GM04503 (cell line): ENCODE measurements around the gene PRG3.

Experiments
- DNase-seq: peaks from one replicate; pipeline ENCODE4 v3.0.0-alpha.2; 2012; ENCODE audit warnings: low read depth

PRG3 gene

DNA sequence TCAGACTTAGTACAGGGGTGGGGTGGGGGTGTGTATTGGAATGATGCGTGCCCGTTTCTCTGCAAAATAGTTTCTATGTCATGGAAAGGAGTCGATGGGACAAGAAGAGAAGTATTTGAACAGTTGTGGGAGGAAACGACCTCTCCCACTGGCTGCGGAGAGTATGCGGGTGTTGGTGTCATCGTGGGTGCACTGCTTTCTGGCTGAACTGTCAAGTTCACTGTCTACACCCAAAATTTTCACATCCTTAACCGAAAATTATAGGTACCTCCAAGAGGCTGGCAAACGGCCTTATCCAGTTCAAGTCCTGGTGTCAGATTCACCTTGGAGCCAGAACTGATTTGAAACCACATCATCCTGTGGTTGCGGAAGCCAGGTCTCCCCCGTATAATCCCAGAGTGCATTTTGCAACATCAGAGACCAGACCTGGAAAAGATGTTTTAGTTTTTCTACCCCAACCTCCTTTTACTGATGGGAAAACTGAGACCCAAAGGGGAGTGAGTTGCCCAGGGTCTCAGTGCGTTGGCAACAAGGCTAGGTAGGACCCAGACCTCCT, 44.8 kb downstream of the PRG3 start:
- no peak for DNase-seq

DNA sequence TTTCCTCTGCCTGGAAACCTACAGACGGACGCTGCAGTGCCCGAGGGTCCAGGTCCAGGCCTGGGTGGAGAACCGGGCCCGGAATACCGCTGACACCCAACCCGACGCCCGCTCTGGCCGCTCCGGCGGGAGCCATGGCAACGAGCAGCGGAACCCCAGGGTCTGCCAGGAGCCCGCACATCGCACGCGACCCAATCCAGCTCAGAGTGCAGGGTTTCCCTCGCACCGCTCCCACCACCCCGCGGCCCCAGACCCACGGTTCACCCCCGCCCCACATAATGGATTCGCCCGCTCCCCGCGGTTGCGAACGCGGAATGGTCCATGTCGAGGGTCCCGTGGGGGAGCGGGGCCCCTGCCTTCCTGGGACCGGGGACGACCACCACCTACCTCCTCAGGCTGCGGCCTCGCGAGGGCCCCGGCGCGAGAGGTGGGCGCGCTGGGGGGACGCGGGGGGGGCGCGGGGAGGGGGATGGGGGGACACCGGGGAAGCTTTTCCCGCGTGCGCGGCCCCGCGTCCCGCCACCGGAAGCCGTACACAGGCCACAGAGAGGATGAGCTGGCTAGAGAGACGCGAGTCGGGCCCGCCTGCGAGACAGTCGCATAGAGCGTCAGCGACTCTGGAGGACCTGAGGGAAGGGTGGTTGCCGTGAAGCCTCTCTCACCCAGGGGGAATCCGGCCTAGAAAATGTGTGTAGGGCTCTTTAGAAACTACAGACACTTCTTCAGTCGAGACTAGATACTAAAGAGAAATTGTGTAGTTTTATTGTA, 45.4 kb downstream of the PRG3 start, which contains the start of gene SSRP1:
SSRP1 (minus strand) TSS at position 550 of the 768 bp plus-strand sequence. CDS start 771 bp downstream, outside the sequence.
- no peak for DNase-seq

DNA sequence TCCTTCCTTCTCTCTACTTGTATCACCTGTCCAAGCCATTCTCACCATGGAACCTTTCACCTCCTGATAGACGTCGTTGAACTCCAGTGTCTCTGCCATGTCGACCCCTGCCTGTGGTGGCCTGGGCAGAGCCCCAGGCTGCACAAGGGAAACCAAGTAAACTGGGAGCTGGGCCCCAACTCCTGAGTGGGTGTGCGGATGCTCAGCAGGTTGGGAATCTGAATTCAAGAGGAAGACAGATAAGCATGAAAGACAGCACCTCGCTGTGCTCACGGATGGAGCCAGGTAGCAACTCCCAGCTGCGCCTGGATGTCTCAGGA, 46.0 kb downstream of the PRG3 start:
- no peak for DNase-seq

DNA sequence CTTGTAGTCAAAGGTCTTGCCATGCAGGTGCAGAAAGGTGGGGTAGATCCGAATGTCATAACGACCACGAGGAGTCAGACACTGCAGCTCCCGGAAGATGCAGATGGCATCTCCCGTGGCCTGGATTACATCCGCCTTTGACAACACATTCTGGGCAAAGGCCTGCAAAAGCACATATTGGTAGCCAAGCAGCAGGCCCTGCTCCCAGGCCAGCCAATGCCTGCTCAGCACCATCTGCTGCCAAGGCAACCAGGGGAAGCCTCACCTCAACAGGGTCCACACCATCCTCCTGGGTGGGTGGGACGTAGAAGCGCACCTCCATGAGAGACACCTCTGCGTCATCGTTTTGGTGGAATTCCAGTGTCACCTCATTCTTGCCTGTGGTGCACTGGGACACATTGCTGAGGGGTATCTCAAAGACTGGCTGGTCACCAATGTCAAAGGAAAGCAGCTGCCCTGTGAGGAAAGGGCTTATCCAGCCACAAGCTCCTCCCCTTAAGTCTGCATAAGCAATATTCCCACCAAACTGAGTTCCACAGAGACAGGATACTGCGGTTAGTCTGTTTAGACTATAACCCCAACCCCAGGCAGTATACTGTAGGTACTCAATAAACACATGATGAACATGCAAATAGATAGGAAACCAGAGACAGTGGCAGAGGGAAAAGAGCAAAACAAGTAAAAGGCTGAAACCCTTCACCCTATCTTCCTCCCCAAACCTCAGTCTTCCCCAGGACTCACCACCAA, 48.1 kb downstream of the PRG3 start:
- no peak for DNase-seq

DNA sequence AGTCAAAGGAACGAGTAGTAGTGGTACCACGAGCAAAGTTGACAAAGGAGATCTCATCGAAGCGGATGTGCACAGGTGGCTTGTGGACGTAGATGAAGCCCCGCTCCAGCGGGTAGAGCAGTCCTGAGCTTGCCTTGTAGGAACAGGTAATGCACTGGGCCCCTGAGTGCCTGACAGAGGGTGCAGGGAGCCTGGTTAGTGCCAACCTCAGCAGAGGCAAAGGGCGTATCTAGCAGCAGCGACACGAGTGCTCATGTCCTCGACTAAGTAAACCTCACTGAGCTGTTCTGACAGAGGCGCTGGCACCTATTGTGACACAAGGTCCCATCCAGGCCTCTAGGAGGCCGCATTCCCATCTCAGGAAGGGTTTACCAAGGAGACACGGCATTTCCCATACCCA, 49.2 kb downstream of the PRG3 start:
- DNase-seq, result no peak

DNA sequence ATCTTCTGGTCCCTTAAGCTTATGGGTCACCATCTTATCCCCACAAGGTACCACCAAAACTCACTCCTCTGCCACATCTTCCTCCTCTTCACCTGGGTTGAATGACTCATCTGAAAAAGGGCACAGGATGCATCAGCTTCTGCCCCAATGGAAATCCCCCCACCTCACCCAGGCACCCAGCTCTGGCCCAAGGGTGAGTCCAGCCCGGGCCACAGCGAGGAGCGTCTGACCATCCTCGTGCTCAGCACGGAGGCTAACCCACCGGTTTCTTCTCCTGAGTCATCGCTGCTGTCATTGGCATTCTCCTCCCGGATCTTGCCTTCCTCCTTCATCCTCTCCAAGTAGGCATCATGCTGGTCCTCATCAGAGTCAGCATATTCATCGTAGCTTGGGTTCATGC, 50.9 kb downstream of the PRG3 start:
- DNase-seq, result no peak

DNA sequence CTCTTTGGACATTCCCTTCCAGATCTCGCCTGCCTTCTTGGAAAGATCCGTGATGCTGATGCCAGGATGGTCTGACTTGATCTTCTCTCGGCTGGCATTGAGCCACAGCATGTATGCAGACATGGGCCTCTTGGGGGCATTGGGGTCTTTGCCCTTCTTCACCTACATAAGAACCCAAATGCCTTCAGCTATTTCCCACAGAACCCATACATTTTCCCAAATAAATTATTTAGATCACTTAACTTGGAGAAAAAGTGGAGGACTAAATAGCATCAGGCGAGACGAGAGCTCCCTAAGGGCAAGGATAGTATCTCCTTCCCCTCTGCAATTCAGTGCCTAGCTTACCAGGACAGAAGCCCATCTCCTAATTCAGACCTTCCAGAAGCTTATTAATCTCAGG, 53.2 kb downstream of the PRG3 start:
- no peak for DNase-seq
